Measurements from ENCODE around the gene SMYD2.

Gene SMYD2

DNA sequence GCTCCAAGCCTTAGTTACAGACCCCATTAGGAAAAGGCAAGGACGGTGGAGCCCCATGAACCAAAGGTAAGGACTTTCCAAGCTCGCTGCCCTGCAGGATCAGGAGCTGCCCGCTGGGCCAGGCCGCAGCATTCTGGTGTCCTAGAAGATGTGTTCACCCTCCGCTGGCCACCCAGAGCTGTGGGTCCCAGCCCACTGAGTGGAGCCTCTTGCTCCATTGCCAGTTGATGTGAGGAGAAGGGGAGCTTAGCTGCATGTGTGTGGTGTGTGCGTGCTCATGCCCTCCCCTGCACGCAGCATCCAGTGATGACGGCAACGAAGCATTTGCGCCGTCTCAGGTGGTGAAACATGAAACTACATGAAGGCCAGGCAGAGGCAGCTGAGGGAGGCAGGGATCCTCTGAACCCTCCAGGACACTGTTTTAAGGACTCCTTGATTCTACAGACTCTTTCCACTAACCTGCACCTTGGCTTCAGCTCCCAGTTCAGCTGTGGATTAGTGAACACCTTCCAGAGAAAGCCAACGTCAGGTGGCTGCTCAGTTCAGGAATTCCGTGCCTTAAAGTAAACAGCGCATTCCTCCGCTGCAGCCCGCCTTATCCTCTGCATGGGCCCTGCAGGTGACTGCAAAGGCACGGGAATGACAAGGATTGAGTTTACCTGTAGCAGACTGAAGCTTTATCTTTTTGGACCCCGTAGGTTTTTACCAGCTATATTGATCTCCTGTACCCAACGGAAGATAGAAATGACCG lies 48.7 kb downstream of the SMYD2 start:
- no peak for DNase-seq (ENCODE audit: low spot score)

DNA sequence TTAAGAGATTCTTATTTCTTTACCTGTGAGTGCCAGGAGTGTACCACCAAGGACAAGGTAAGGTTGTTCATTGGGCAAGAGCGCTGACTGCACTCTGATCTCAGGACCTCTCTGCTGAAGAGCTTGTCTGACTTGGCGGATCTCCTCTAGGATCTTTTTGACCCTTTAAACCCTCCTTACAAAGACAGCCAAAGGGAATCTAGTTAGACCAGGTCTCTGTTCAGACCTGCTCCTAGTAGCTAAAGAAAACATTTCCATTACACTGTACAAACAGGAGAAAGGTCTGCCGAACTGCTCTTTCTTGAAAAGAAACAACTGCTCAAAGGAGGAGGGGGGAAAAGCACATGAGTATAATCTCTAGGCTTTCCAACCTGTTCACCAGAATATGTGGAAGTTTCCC lies 49.3 kb downstream of the SMYD2 start:
- no peak for DNase-seq (ENCODE audit: low spot score)

DNA sequence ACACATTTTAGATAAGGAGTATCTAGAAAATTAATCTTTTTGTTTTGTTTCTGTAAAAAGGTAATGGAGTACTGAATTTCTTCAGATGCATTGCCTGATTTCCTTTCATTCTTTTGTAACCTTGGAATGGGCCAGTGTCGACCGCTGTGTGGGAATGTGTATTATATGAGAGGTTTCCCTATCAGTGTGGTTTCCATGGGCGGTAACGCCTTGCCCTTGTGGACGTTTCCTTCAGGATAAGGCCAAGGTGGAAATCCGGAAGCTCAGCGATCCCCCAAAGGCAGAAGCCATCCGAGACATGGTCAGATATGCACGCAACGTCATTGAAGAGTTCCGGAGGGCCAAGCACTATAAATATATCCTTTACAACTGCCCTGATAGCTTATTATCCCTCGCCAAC lies 49.8 kb downstream of the SMYD2 start:
- DNase-seq (ENCODE audit: low spot score), result no peak

DNA sequence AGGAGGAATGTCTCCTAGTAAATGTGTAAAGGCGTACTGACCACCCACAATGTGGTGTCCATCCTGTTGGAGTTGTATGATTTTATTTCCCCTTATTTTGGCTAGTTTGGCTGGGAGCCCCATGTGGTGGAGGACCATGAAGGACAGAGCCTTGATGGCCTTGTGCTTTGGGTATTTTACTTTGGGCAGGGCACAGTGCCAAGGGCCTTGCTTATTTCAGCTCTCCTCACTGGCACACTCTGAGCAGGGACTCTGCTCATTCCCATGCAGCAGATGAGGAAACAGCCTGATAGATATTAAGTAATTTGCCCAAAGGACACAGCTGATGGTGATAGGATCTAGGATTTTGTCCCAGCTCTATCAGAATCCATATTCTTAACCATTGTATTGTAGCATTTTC lies 50.2 kb downstream of the SMYD2 start:
- DNase-seq (ENCODE audit: low spot score), result no peak

DNA sequence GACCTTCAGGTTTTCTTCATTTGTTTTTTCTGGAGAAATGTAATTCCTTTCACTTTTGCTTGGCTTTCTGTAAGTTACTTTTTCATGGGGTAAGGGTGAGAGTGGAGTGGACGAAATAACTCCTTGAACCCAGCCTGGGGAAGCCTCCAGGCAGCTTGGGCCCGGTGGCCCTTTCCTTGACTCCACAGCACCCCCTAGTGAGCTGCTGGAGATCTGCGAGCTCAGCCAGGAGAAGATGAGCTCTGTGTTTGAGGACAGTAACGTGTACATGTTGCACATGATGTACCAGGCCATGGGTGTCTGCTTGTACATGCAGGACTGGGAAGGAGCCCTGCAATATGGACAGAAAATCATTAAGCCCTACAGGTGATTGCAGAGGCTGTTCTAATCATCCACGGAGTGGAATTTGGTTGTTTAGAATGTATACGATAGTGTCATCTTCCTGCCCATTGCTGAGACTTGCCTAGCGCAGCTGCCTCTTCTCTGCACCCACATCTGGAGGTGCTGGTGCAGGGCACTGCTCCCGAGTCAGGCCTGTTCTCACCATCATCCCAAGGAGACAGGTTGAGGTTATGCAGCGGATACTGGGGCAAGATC lies 51.0 kb downstream of the SMYD2 start:
- DNase-seq (ENCODE audit: low spot score), result peak; percentile 63

DNA sequence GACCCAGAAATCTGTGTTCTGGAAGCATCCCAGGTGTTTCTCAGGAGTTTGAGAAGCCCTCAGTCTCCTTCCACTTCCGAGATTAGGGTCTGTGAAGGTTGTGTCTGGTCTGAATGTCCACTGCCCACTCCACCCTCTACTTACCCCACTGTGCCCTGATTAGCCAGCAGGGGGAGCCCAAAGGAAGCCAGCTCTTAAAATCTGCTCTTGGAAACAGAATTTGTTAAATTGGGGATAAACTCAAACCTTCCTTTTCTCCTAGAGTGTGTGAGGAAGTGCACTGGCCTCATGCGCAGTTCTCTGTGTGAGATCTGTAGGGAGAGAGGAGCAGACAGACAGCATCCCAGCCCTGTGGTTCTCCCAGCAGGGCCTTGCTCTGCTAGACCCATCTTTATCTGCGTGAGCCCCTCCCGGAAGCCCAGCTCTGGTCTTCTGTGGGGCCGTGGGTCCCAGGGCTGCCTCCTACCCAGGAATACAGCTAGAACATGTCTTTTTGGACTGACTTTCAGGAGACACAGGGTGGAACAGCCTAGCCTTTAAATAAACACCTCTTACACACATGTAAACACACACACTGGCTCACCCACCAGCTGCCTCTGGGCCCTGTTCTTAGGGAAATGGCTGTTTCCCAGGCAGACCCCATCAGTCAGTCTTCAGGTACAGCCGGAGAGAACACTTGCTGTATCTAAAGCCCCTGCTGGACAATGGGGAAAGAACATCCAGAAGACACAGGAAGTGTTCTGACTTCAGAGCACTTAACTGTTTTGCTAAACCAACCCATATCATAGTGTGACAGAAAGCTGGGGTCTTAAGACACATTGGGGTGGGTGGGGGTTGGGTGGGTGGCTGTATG lies 52.2 kb downstream of the SMYD2 start:
- DNase-seq (ENCODE audit: low spot score), result peak; percentile 46

DNA sequence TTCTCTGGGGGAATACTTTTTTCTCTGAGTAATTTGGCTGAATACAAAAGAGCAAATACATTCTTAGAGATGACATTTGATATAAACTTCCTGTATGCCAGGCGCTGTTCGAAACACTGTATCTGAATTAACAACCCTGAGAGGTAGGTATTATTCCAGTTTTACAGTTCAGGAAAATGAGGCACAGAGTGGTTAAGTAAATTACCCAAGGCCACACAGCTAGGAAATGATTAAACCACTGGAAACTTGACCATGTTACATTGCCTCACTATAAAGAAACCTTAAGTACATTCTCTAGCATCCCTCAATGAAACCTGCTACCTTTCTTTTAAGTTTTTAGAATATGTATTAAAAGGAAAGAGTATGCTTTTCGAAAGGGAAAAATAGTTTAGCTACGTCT lies 54.6 kb downstream of the SMYD2 start:
- DNase-seq (ENCODE audit: low spot score), result no peak

DNA sequence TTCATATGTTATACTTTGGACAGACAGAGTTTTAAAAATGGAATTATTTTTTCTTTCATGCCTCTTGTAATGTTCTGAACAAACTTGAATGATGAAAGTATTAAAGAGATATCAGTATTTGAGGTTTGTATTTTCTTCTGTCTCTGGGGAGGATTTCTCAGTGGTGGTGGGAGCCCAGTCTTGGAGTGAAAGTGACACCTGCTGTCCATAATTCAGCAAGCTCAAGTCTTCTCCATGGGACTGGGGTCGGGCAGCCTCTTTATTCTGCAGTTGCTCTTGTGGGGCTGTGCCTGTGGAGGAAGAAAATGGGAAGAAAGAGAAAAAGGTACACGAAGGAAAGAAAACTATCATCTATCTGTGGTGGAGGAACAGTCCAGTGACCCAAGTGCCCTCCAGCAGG lies 56.1 kb downstream of the SMYD2 start:
- no peak for DNase-seq (ENCODE audit: low spot score)

DNA sequence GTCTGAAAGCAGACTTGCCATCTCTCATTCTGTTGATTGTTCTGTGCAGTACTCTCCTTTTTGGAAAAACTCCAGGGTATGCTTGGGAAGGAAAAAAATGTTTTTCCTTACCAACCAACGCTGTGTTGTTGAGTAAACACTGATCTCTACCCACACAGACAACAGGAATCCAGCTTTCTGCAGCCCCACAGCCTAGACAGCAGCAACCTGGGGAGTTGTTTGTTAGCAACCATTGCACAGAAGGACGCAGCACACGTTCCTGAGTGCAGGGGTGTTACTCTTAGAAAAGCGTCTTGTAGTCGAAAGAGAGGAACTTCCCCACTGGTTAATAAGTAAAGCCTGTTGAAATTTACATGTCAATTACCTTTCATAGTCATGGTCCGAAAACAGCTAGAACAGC lies 56.6 kb downstream of the SMYD2 start:
- no peak for DNase-seq (ENCODE audit: low spot score)

DNA sequence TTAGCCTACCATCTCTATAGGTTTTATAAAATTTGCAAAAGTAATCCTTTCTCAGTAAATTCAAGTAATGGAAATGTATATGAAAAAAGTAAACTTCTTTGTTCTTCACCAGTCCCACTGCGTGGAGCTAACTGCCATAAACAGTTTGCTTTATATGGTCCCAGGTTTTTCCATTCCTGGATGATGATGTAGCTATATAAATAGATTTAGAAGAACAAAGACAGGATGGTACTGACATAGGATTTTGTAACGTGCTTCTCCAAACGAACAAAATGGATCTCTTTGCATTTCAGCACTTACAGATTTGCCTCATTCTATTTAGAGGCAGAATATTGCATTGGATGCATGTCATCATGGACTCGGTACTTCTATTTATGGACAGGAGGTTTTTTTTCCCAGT lies 57.3 kb downstream of the SMYD2 start:
- no peak for DNase-seq (ENCODE audit: low spot score)

DNA sequence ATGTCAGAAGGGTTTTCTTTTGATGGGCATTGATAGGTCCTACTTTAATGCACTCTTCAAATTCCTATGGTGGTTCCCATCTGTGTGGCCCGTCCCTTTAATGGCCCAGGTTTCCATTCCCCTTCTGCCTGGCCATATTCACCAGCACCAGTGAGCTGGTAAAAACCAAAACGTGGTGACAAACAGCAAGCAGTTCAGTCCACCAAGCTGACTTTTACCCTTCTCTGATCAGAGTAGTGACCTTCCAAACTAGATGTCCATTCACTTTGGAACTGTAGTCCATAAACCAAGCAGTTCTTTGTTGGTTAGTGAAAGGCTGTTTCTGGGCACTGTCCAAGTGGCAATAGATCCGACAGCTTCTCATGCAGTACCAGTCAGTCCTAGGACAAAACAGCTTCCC lies 60.5 kb downstream of the SMYD2 start:
- no peak for DNase-seq (ENCODE audit: low spot score)

DNA sequence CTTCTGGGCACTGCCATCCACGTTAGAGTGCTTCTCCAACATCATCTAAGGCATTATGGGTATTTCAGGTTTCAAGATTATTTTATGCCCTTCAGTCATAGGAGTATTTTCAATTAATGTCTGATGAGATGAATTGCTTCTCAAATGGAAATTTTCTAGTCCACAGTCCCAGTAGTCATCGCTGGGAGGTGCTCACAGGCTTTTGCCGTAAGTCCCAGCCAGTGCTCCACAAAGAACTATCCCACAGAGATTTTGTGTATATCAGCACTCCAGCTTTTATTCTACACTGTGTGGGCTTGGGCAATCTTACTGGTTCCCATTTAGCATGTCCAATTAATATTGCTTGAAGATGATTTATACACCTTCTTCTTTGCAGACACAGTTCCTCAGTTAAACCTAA lies 61.0 kb downstream of the SMYD2 start:
- DNase-seq (ENCODE audit: low spot score), result no peak

DNA sequence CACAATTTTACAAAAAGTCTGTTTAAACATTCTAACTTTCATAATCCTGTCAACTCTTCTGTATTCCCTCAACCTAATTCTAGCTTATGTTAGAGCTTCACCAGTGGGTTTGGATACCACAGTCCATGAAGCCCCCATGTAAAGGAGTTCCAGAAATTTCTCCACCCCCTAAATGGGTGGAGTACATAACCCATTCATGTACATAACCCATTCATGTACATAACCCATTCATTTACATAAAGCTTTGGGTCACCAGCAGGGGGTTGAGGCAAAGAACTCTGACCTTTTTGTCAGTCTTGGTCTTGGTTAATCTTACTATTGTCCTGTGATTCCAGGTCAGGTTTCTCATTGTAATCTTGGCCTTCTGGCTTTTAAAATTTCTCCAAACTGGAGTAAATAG lies 61.6 kb downstream of the SMYD2 start:
- no peak for DNase-seq (ENCODE audit: low spot score)

DNA sequence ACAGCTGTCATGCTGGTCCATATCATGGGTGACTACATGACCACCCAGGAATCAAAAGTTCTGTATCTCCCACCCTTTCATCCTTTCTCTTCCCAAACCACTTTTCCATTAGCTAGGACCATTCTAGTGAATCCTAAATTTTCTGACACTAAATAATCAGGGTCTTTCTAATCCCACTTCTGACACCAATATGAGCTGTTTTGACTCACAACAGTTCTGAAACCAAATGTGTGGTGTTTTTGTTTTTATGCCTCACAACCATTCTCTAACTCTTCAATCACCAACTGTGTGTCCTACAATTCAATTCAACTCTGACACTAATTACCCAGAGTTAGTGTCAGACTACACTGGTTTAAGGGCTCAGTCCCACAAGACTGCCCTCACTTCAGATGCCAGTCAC lies 63.9 kb downstream of the SMYD2 start:
- no peak for DNase-seq (ENCODE audit: low spot score)

DNA sequence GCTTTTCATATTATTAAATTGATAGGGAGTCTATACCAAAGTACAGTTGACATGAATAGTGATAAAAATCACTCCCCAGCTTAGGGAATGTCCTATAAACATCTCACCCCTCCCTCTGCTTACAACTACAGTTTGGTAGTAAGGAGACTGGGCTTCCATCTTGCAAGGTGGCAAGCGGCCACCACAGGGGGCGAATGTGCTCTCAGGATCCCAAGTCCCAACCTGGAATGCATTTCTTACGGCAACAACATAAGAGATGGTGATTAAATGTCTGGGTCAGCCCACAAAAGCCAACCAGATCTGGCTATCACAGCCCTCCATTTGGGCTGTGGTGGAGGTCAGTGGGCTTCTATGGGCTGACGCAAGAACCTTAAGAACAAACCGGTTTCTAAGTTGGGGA lies 68.0 kb downstream of the SMYD2 start:
- no peak for DNase-seq (ENCODE audit: low spot score)

DNA sequence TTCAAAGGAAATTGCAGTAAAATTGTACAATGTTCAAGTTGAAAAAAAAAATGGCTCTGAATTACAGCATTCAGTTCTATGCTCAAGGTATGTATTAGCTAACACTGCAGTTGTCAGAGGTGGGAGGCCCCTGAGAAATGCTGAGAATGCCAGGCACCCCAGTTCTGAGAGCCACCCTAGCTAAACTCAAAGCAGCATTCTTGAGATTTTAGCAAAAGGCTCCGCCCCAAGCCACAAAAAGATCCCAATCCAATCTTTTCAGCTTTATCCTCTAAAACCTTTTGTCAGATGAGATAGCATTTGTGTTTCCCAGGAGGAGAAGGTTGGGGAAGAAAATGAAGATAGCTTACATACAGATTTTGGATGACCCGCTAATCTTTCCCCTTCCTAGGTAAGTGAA lies 68.8 kb downstream of the SMYD2 start:
- DNase-seq (ENCODE audit: low spot score), result no peak

DNA sequence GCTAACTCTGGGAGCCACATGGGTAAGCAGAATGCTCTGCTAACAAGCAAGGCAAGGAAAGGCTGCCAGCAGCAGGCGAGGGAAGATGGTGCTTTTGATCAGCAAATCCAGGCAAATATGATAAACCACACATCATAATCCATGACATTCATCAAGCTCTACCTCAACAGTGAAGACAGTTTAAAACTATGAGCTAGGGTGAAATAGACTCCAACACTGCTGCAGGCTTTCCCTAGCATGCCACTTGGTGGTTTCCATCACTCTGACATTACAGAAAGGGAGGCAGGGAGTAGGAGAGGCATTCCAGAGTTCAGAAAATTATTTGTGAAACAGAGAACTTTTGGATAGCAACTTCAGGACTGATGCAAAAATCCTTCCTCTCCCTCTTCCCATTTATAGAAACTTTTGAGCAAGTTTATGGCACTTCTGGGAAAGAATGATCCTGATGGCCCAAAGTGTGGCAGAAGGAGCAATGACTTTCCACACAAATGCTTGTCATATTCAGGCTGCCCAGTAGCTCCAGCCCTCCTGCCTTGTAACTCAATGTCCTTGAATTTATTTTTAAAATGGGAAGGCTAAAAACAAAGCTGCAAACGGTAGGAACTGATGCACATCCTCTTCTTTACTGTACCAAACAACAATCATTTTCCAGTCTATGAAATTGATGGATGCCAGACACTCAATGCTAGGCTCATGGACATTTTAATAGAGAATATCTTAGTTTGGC lies 70.8 kb downstream of the SMYD2 start:
- DNase-seq (ENCODE audit: low spot score), result no peak

DNA sequence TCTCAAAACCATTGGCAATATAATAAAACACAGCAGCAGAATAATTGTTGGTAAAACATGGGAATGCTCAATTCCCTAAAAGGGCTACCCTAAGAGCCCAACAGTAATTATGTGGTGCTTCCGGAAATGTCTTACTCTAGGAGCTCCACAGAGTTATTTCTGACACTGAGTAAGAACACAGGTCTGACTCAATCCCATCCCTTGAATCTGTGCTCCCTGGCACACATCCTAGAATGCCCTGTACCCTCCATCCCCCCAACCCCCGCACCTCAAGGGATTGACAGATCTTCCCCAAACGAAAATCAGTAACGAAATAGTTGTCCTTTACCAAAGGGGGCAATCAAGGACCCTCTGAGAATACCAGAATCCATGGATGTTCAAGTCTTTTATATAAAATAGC lies 71.9 kb downstream of the SMYD2 start:
- no peak for DNase-seq (ENCODE audit: low spot score)

DNA sequence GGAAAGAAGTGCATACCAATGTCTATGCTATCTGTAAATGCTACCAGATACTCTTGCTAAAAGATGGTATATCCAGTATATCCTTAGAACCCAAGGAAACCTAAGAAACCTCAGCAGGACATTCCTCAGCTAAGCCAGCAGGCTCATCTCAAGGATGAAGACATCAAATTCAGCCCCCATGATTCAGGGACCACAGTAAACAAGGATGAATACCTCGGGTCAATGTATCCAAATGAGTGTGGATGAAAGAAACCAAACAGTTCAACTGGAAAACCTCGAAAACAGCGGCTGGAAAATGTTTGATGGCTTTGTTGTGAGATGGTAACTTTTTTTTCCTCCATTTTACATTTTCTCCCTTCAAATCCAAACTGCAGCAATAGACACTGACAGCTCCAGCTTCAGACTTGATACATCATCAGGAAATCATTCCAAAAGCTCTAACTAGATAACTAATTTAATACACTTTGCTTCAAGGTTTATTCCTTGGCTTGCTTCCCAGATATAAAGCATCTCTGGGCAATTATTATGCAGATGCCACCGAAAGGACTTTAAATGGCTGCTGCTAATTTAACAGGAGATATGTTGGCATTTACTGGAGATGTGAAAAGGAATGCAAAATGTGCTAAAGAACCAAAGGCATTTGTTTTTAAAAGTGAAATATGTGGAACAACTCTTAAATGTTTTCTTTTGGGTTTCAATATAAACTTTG lies 73.6 kb downstream of the SMYD2 start:
- DNase-seq (ENCODE audit: low spot score), result no peak

DNA sequence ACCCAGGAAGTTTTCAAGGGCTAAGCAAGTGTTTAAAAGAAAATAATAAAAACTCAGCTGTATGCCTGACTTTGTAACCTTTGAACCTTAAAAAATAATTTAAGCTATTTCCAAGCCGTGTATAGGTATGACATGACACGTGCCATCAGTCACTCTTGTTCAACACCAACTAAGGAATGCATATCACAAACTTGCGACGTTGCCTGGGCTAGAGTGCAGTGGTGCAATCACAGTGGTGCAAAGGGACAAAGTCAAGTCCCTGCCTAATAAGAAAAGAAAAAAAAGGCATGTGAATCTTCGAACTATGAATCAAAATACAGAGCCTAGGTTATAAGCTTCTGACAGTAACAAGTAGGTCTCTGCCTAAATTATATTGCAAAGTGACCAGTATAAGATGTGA lies 79.2 kb downstream of the SMYD2 start:
- no peak for DNase-seq (ENCODE audit: low spot score)

DNA sequence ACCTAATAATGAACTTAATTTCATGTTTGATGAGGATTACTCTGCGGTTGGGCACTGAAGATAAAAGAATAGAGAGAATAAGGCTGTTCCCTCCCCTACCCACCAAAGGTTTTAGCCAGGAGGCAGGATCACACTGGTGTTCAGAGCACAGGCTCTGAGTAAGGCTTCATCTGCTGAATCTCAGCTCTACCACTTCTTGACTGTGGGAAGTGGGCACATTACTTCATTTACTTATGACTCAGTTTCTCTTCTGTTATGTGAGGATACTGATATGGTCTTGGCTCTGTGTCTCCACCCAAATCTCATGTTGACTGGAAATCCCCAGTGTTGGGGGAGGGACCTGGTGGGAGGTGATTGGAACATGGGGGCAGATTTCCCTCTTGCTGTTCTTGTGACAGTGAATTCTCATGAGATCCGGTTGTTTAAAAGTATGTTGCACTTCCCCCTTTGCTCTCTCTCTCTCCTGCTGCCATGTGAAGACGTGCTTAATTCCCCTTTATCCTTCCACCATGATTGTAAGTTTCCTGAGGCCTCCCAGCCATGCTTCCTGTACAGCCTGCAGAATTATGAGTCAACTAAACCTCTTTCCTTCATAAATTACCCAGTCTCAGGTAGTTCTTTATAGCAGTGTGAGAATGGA lies 79.7 kb downstream of the SMYD2 start:
- no peak for DNase-seq (ENCODE audit: low spot score)

Data from kidney capillary endothelial cell (primary cell).